HK-2 (cell line): Measurements from ENCODE around the gene UNKL.
"Not testable (repeated sequence)": the region's sequence is repeated elsewhere in the genome, so short reads cannot be mapped to it uniquely, and the experiment has no call there.

Experiments
- DNase-seq: peaks from one replicate; pipeline ENCODE4 v3.0.0-alpha.2; 2018; ENCODE audit not compliant: unreplicated experiment

UNKL gene

GRCh38 chr16:1338855-1339675 is 75.4 kb downstream of the UNKL start:
- no peak for DNase-seq

GRCh38 chr16:1338119-1338730 is 76.3 kb downstream of the UNKL start:
- no peak for DNase-seq

- DNase-seq = no peak
Observed at GRCh38 chr16:1337486-1337885, 77.0 kb downstream of the UNKL start.

GRCh38 chr16:1336619-1337018 is 77.9 kb downstream of the UNKL start:
- no peak for DNase-seq

- DNase-seq = no peak
Observed at GRCh38 chr16:1335996-1336395, 78.5 kb downstream of the UNKL start.

GRCh38 chr16:1335211-1335971 is 79.1 kb downstream of the UNKL start:
- DNase-seq = no peak

GRCh38 chr16:1334739-1335138 is 79.8 kb downstream of the UNKL start:
- no peak for DNase-seq

- no peak for DNase-seq
Observed at GRCh38 chr16:1333854-1334700, 80.4 kb downstream of the UNKL start.

GRCh38 chr16:1333149-1333812 is 81.2 kb downstream of the UNKL start, which contains the start of gene BAIAP3:
Gene BAIAP3 (plus strand): TSS chr16:1333645. CDS start chr16:1338550, 4,905 bp downstream.
- no peak for DNase-seq

GRCh38 chr16:1332618-1333148 is 81.8 kb downstream of the UNKL start:
- no peak for DNase-seq

GRCh38 chr16:1331712-1332617 is 82.5 kb downstream of the UNKL start:
- no peak for DNase-seq

- DNase-seq = no peak
Observed at GRCh38 chr16:1330931-1331711, 83.4 kb downstream of the UNKL start.

- no peak for DNase-seq
Observed at GRCh38 chr16:1330260-1330914, 84.1 kb downstream of the UNKL start.

- not testable (repeated sequence) for DNase-seq
Observed at GRCh38 chr16:1328961-1329360, 85.5 kb downstream of the UNKL start.

- not testable (repeated sequence) for DNase-seq
Observed at GRCh38 chr16:1328136-1328535, 86.4 kb downstream of the UNKL start.

GRCh38 chr16:1327619-1327947 is 86.9 kb downstream of the UNKL start:
- DNase-seq = no peak

GRCh38 chr16:1326946-1327618 is 87.4 kb downstream of the UNKL start:
- DNase-seq = no peak

- DNase-seq = no peak
Observed at GRCh38 chr16:1326391-1326790, 88.1 kb downstream of the UNKL start.
